HepG2 (cell line): ENCODE measurements around the gene MMAA. TPM values are rescaled to one million over a fixed set of nuclear protein-coding genes. Genes with fewer than 3 reads are reported as not detected.

ENCODE experiments used
- ATAD3A ChIP-seq: sonication (generic); formaldehyde crosslinking; IDR thresholded peaks from 2 replicates; pipeline ENCODE4 v1.4.0; 2020; ENCODE audit warnings: missing genetic modification reagents
- CHD2 ChIP-seq: IDR thresholded peaks from 2 replicates; pipeline ENCODE4 v1.6.1; 2011; ENCODE audit warnings: low read depth, low read length, improper control_type of control experiment
- EZH2 ChIP-seq: conservative IDR thresholded peaks from 2 replicates; pipeline ENCODE4 v1.6.1; 2012; ENCODE audit warnings: mild to moderate bottlenecking, low read depth, low read length, moderate library complexity
- FOXP4 ChIP-seq: sonication (generic); formaldehyde crosslinking; IDR thresholded peaks from 2 replicates; pipeline ENCODE4 v1.4.0; 2020; ENCODE audit warnings: missing genetic modification reagents
- KAT7 ChIP-seq: IDR thresholded peaks from 2 replicates; pipeline ENCODE4 v1.6.1; 2018; ENCODE audit warnings: borderline replicate concordance, missing compliant biosample characterization
- SRF ChIP-seq: IDR thresholded peaks from 2 replicates; pipeline ENCODE4 v1.6.1; 2011; ENCODE audit warnings: mild to moderate bottlenecking, low read depth, low read length, moderate library complexity
- TOPORS ChIP-seq: sonication (generic); formaldehyde crosslinking; IDR thresholded peaks from 2 replicates; pipeline ENCODE4 v1.8.0; 2023; ENCODE audit warnings: mild to moderate bottlenecking, missing genetic modification reagents
- XRCC5 ChIP-seq: fragments of 200-400 bp; formaldehyde crosslinking; optimal IDR thresholded peaks from 2 replicates; pipeline ENCODE3; 2017; ENCODE audit warnings: mild to moderate bottlenecking, low read length
- ZNF292 ChIP-seq: sonication (generic); formaldehyde crosslinking; IDR thresholded peaks from 2 replicates; pipeline ENCODE4 v1.8.1; 2022; ENCODE audit warnings: mild to moderate bottlenecking, low read depth, missing genetic modification reagents, borderline replicate concordance
- ZNF558 ChIP-seq: sonication (generic); formaldehyde crosslinking; IDR thresholded peaks from 2 replicates; pipeline ENCODE4 v1.9.0; 2022; ENCODE audit warnings: mild to moderate bottlenecking, missing genetic modification reagents, borderline replicate concordance
- ZNF589 ChIP-seq: sonication (generic); formaldehyde crosslinking; conservative IDR thresholded peaks from 2 replicates; pipeline ENCODE4 v1.8.0; 2022; ENCODE audit warnings: mild to moderate bottlenecking, moderate library complexity, missing genetic modification reagents
- ZNF747 ChIP-seq: sonication (generic); formaldehyde crosslinking; IDR thresholded peaks from 2 replicates; pipeline ENCODE4 v1.8.1; 2023; ENCODE audit warnings: missing genetic modification reagents, mild to moderate bottlenecking, borderline replicate concordance
- polyA plus RNA-seq, 8 experiments: library from polyadenylated mRNA; depleted of rRNA in 3 of 8; stranded (reverse) in 7 of 8; unstranded in 1 of 8; fragments of >200 nt; fragmentation: Illumina TruSeq in 4 of 8; extraction: Trizol in 4 of 8; gene quantifications; 2 replicates each; pipeline versions ENCODE4 v1.2.1 to v1.2.3, GENCODE V29; 2011 to 2016; ENCODE audit warnings: low read depth in 4 of 8, missing spikeins in 1 of 8, mixed read lengths in 1 of 8; ENCODE audit not compliant: insufficient read depth in 1 of 8
- total RNA-seq, 5 experiments: library from RNA; depleted of rRNA; stranded (reverse); fragments of >200 nt; fragmentation: Illumina TruSeq; extraction: Trizol; gene quantifications; 2 replicates each; pipeline ENCODE4 v1.2.3, GENCODE V29; 2016; ENCODE audit warnings: low read depth in 1 of 5
- TF ChIP-seq, protein P1 (sequence below): sonication (generic); formaldehyde crosslinking; IDR thresholded peaks from 2 replicates; pipeline ENCODE4 v1.8.1; 2022; ENCODE audit warnings: low read depth, mild to moderate bottlenecking, missing genetic modification reagents
- TF ChIP-seq, protein P2 (sequence below): sonication (generic); formaldehyde crosslinking; IDR thresholded peaks from 2 replicates; pipeline ENCODE4 v1.5.0; 2020; ENCODE audit warnings: mild to moderate bottlenecking, missing genetic modification reagents, borderline replicate concordance
- TF ChIP-seq, protein P3 (sequence below): IDR thresholded peaks from 2 replicates; pipeline ENCODE4 v1.6.1; 2018; ENCODE audit warnings: missing genetic modification reagents, mild to moderate bottlenecking, missing compliant biosample characterization

The MMAA gene
- total and polyA plus RNA-seq, 2 of the 13 experiments (the other 11 are each of a cell fraction or from before 2014, with no cell fraction given): 1.3 to 2.8 TPM

GRCh38 chr4:145618932-145619638 lies at the start of gene MMAA (continued):
- peak; percentile 93; the same call in 1 of the 2 replicates for TF ChIP-seq KAT7 (CRISPR knock-in tag)
- TF ChIP-seq TOPORS (CRISPR knock-in tag): peak; percentile 90
- TF ChIP-seq ZNF558: peak; percentile 57; the same call in 1 of the 2 replicates
- TF ChIP-seq SRF: no peak
- peak; percentile 17 for TF ChIP-seq FOXP4
- TF ChIP-seq, protein P1, sequence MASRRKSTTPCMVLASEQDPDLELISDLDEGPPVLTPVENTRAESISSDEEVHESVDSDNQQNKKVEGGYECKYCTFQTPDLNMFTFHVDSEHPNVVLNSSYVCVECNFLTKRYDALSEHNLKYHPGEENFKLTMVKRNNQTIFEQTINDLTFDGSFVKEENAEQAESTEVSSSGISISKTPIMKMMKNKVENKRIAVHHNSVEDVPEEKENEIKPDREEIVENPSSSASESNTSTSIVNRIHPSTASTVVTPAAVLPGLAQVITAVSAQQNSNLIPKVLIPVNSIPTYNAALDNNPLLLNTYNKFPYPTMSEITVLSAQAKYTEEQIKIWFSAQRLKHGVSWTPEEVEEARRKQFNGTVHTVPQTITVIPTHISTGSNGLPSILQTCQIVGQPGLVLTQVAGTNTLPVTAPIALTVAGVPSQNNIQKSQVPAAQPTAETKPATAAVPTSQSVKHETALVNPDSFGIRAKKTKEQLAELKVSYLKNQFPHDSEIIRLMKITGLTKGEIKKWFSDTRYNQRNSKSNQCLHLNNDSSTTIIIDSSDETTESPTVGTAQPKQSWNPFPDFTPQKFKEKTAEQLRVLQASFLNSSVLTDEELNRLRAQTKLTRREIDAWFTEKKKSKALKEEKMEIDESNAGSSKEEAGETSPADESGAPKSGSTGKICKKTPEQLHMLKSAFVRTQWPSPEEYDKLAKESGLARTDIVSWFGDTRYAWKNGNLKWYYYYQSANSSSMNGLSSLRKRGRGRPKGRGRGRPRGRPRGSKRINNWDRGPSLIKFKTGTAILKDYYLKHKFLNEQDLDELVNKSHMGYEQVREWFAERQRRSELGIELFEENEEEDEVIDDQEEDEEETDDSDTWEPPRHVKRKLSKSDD: peak; percentile 90
- peak; percentile 95 for TF ChIP-seq XRCC5
- TF ChIP-seq, protein P2, sequence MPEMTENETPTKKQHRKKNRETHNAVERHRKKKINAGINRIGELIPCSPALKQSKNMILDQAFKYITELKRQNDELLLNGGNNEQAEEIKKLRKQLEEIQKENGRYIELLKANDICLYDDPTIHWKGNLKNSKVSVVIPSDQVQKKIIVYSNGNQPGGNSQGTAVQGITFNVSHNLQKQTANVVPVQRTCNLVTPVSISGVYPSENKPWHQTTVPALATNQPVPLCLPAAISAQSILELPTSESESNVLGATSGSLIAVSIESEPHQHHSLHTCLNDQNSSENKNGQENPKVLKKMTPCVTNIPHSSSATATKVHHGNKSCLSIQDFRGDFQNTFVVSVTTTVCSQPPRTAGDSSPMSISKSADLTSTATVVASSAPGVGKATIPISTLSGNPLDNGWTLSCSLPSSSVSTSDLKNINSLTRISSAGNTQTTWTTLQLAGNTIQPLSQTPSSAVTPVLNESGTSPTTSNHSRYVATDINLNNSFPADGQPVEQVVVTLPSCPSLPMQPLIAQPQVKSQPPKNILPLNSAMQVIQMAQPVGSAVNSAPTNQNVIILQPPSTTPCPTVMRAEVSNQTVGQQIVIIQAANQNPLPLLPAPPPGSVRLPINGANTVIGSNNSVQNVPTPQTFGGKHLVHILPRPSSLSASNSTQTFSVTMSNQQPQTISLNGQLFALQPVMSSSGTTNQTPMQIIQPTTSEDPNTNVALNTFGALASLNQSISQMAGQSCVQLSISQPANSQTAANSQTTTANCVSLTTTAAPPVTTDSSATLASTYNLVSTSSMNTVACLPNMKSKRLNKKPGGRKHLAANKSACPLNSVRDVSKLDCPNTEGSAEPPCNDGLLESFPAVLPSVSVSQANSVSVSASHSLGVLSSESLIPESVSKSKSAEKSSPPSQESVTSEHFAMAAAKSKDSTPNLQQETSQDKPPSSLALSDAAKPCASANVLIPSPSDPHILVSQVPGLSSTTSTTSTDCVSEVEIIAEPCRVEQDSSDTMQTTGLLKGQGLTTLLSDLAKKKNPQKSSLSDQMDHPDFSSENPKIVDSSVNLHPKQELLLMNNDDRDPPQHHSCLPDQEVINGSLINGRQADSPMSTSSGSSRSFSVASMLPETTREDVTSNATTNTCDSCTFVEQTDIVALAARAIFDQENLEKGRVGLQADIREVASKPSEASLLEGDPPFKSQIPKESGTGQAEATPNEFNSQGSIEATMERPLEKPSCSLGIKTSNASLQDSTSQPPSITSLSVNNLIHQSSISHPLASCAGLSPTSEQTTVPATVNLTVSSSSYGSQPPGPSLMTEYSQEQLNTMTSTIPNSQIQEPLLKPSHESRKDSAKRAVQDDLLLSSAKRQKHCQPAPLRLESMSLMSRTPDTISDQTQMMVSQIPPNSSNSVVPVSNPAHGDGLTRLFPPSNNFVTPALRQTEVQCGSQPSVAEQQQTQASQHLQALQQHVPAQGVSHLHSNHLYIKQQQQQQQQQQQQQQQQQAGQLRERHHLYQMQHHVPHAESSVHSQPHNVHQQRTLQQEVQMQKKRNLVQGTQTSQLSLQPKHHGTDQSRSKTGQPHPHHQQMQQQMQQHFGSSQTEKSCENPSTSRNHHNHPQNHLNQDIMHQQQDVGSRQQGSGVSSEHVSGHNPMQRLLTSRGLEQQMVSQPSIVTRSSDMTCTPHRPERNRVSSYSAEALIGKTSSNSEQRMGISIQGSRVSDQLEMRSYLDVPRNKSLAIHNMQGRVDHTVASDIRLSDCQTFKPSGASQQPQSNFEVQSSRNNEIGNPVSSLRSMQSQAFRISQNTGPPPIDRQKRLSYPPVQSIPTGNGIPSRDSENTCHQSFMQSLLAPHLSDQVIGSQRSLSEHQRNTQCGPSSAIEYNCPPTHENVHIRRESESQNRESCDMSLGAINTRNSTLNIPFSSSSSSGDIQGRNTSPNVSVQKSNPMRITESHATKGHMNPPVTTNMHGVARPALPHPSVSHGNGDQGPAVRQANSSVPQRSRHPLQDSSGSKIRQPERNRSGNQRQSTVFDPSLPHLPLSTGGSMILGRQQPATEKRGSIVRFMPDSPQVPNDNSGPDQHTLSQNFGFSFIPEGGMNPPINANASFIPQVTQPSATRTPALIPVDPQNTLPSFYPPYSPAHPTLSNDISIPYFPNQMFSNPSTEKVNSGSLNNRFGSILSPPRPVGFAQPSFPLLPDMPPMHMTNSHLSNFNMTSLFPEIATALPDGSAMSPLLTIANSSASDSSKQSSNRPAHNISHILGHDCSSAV (CRISPR knock-in tag): no peak
- TF ChIP-seq ZNF292 (CRISPR knock-in tag): no peak
- TF ChIP-seq, protein P3, sequence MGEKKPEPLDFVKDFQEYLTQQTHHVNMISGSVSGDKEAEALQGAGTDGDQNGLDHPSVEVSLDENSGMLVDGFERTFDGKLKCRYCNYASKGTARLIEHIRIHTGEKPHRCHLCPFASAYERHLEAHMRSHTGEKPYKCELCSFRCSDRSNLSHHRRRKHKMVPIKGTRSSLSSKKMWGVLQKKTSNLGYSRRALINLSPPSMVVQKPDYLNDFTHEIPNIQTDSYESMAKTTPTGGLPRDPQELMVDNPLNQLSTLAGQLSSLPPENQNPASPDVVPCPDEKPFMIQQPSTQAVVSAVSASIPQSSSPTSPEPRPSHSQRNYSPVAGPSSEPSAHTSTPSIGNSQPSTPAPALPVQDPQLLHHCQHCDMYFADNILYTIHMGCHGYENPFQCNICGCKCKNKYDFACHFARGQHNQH (CRISPR knock-in tag): peak; percentile 79
- TF ChIP-seq ZNF747: peak; percentile 94; the same call in 1 of the 2 replicates
- TF ChIP-seq EZH2: no peak
- TF ChIP-seq ZNF589: peak; percentile 70; the same call in 1 of the 2 replicates
- no peak for TF ChIP-seq ATAD3A (CRISPR knock-in tag)
- TF ChIP-seq CHD2: no peak
